Fibroblast of mammary gland (primary cell): ENCODE data around the gene PTK6.
A peak's percentile ranks its signal among the peaks of the same experiment; 100 is the strongest.

Experiments
- DNase-seq: peaks from one replicate; pipeline ENCODE4 v3.0.0-alpha.2; 2010; ENCODE audit warnings: low read depth
- H3K4me3 ChIP-seq: 2 replicates; pipeline ENCODE4 v1.5.1; 2011; ENCODE audit warnings: low read depth, mild to moderate bottlenecking, low read length, moderate library complexity; ENCODE audit not compliant: control insufficient read depth
- CTCF ChIP-seq: conservative IDR thresholded peaks from 2 replicates; pipeline ENCODE4 v1.5.1; 2011; ENCODE audit warnings: low read depth, low read length, inconsistent platforms; ENCODE audit not compliant: control insufficient read depth, insufficient read depth

Gene PTK6

GRCh38 chr20:63536241-63536977 lies 767 bp downstream of the PTK6 start:
- TF ChIP-seq CTCF: no peak
- no peak overlapping the region for H3K4me3 ChIP-seq
- peak; percentile 57 for DNase-seq

- peak; percentile 24 for DNase-seq
- TF ChIP-seq CTCF: no peak
These were observed 2.1 kb downstream of the PTK6 start for GRCh38 chr20:63534831-63535651.

GRCh38 chr20:63534427-63534830 lies 2.7 kb downstream of the PTK6 start:
- TF ChIP-seq CTCF: no peak
- no peak overlapping the region for H3K4me3 ChIP-seq

More at GRCh38 chr20:63534831-63535651, 2.1 kb downstream of the PTK6 start:
- no peak overlapping the region for H3K4me3 ChIP-seq

GRCh38 chr20:63533871-63534393 lies 3.2 kb downstream of the PTK6 start:
- TF ChIP-seq CTCF: no peak
- no peak for DNase-seq
- H3K4me3 ChIP-seq: no peak overlapping the region

More at GRCh38 chr20:63534427-63534830, 2.7 kb downstream of the PTK6 start:
- no peak for DNase-seq

- DNase-seq: no peak
- no peak for TF ChIP-seq CTCF
- no peak overlapping the region for H3K4me3 ChIP-seq
These were observed 3.8 kb downstream of the PTK6 start for GRCh38 chr20:63533388-63533787.

- TF ChIP-seq CTCF: no peak
- DNase-seq: no peak
- no peak overlapping the region for H3K4me3 ChIP-seq
These were observed 4.7 kb downstream of the PTK6 start for GRCh38 chr20:63532449-63532971.
